ENCODE measurements around the gene MAMSTR. TPM values are rescaled to one million over a fixed set of nuclear protein-coding genes. Genes with fewer than 3 reads are reported as not detected.
A peak's percentile ranks its signal among the peaks of the same experiment; 100 is the strongest.

MAMSTR gene
- total RNA-seq, 1 donor from 2014 or later, result 1.4 TPM

GRCh38 chr19:48738557-48739403, 19.3 kb upstream of the MAMSTR start:
- peaks cover 11% of the 10 kb centered on the region for H3K4me1 Mint-ChIP-seq
- H3K27ac Mint-ChIP-seq, result peak overlapping the region; percentile 80
- peak; percentile 96 for DNase-seq
- H3K4me3 Mint-ChIP-seq, result peak overlapping the region; percentile 79
- H3K9me3 Mint-ChIP-seq, result no peaks in the 10 kb centered on the region
- no peaks in the 10 kb centered on the region for H3K36me3 Mint-ChIP-seq (ENCODE audit: low read depth)
- intact Hi-C loops (cut with micrococcal nuclease), result loop anchor here (1.0 to 2.0 kb wide), 3 partner anchors 24 to 92 kb away; partner anchors contain the start of gene CA11
- peaks cover 5% of the 10 kb centered on the region for H3K27me3 Mint-ChIP-seq

- Mint-ChIP-seq H3K27ac (peak overlapping the region; percentile 8), H3K36me3 (ENCODE audit: low read depth) (no peaks in the 10 kb centered on the region), H3K4me3 (no peak overlapping the region), H3K9me3 (no peaks in the 10 kb centered on the region), H3K4me1 (peaks cover 11% of the 10 kb centered on the region), H3K27me3 (peaks cover 2% of the 10 kb centered on the region)
- intact Hi-C loops (cut with micrococcal nuclease), result no loop called here
- DNase-seq, result peak; percentile 57
These were observed 18.0 kb upstream of the MAMSTR start for GRCh38 chr19:48737360-48737998.

GRCh38 chr19:48735031-48735615, 15.6 kb upstream of the MAMSTR start:
- no peak for DNase-seq
- peaks cover 3% of the 10 kb centered on the region for H3K36me3 Mint-ChIP-seq (ENCODE audit: low read depth)
- intact Hi-C loops (cut with micrococcal nuclease), result no loop called here
- H3K4me3 Mint-ChIP-seq, result no peak overlapping the region
- no peak overlapping the region for H3K27ac Mint-ChIP-seq
- H3K4me1 Mint-ChIP-seq, result peaks cover 5% of the 10 kb centered on the region
- peaks cover 7% of the 10 kb centered on the region for H3K27me3 Mint-ChIP-seq
- peaks cover 6% of the 10 kb centered on the region for H3K9me3 Mint-ChIP-seq

- no peak for DNase-seq
- no peak overlapping the region for H3K4me3 Mint-ChIP-seq
- H3K27ac Mint-ChIP-seq, result no peak overlapping the region
- H3K27me3 Mint-ChIP-seq, result peaks cover 4% of the 10 kb centered on the region
- intact Hi-C loops (cut with micrococcal nuclease), result no loop called here
- H3K9me3 Mint-ChIP-seq, result peaks cover 6% of the 10 kb centered on the region
- peaks cover 3% of the 10 kb centered on the region for H3K36me3 Mint-ChIP-seq (ENCODE audit: low read depth)
- H3K4me1 Mint-ChIP-seq, result peaks cover 5% of the 10 kb centered on the region
These were observed 15.1 kb upstream of the MAMSTR start for GRCh38 chr19:48734625-48735024.

GRCh38 chr19:48731452-48731851, 11.9 kb upstream of the MAMSTR start:
- Mint-ChIP-seq H3K27ac (no peak overlapping the region), H3K4me3 (no peak overlapping the region), H3K27me3 (peaks cover 4% of the 10 kb centered on the region), H3K36me3 (ENCODE audit: low read depth) (peaks cover 12% of the 10 kb centered on the region), H3K9me3 (peaks cover 17% of the 10 kb centered on the region), H3K4me1 (peaks cover 3% of the 10 kb centered on the region)
- DNase-seq, result no peak
- intact Hi-C loops (cut with micrococcal nuclease), result no loop called here

GRCh38 chr19:48728911-48729664, 9.6 kb upstream of the MAMSTR start:
- peaks cover 29% of the 10 kb centered on the region for H3K9me3 Mint-ChIP-seq
- H3K27me3 Mint-ChIP-seq, result peaks cover 4% of the 10 kb centered on the region
- peak; percentile 54 for DNase-seq
- H3K36me3 Mint-ChIP-seq (ENCODE audit: low read depth), result peaks cover 22% of the 10 kb centered on the region
- H3K4me3 Mint-ChIP-seq, result no peak overlapping the region
- intact Hi-C loops (cut with micrococcal nuclease), result no loop called here
- no peak overlapping the region for H3K27ac Mint-ChIP-seq
- H3K4me1 Mint-ChIP-seq, result peaks cover 14% of the 10 kb centered on the region

GRCh38 chr19:48726556-48726955, 7.0 kb upstream of the MAMSTR start:
- peak overlapping the region; percentile 69 for H3K27ac Mint-ChIP-seq
- H3K4me1 Mint-ChIP-seq, result peaks cover 14% of the 10 kb centered on the region
- H3K4me3 Mint-ChIP-seq, result peak overlapping the region; percentile 1
- intact Hi-C loops (cut with micrococcal nuclease), result no loop called here
- peak; percentile 75 for DNase-seq
- peaks cover 26% of the 10 kb centered on the region for H3K9me3 Mint-ChIP-seq
- peaks cover 3% of the 10 kb centered on the region for H3K27me3 Mint-ChIP-seq
- peaks cover 19% of the 10 kb centered on the region for H3K36me3 Mint-ChIP-seq (ENCODE audit: low read depth)

- H3K9me3 Mint-ChIP-seq, result peaks cover 23% of the 10 kb centered on the region
- H3K27me3 Mint-ChIP-seq, result no peaks in the 10 kb centered on the region
- peak; percentile 81 for DNase-seq
- H3K36me3 Mint-ChIP-seq (ENCODE audit: low read depth), result peaks cover 19% of the 10 kb centered on the region
- H3K4me3 Mint-ChIP-seq, result peak overlapping the region; percentile 31
- H3K27ac Mint-ChIP-seq, result peak overlapping the region; percentile 80
- intact Hi-C loops (cut with micrococcal nuclease), result no loop called here
- peaks cover 18% of the 10 kb centered on the region for H3K4me1 Mint-ChIP-seq
These were observed 5.5 kb upstream of the MAMSTR start for GRCh38 chr19:48724796-48725753.

- H3K36me3 Mint-ChIP-seq (ENCODE audit: low read depth), result peaks cover 15% of the 10 kb centered on the region
- DNase-seq, result no peak
- peak overlapping the region; percentile 21 for H3K4me3 Mint-ChIP-seq
- no peaks in the 10 kb centered on the region for H3K27me3 Mint-ChIP-seq
- H3K27ac Mint-ChIP-seq, result no peak overlapping the region
- H3K9me3 Mint-ChIP-seq, result peaks cover 18% of the 10 kb centered on the region
- peaks cover 18% of the 10 kb centered on the region for H3K4me1 Mint-ChIP-seq
- intact Hi-C loops (cut with micrococcal nuclease), result no loop called here
These were observed 2.7 kb upstream of the MAMSTR start for GRCh38 chr19:48722196-48722708.

GRCh38 chr19:48720613-48721296, 1.2 kb upstream of the MAMSTR start:
- peaks cover 12% of the 10 kb centered on the region for H3K4me1 Mint-ChIP-seq
- DNase-seq, result peak; percentile 98
- peaks cover 6% of the 10 kb centered on the region for H3K36me3 Mint-ChIP-seq (ENCODE audit: low read depth)
- H3K9me3 Mint-ChIP-seq, result peaks cover 8% of the 10 kb centered on the region
- H3K4me3 Mint-ChIP-seq, result peak overlapping the region; percentile 91
- intact Hi-C loops (cut with micrococcal nuclease), result loop anchor here (1.0 to 2.0 kb wide), 2 partner anchors 25 to 84 kb away; partner anchors contain the start of gene DBP
- no peaks in the 10 kb centered on the region for H3K27me3 Mint-ChIP-seq
- H3K27ac Mint-ChIP-seq, result peak overlapping the region; percentile 97

- Mint-ChIP-seq H3K9me3 (peaks cover 4% of the 10 kb centered on the region), H3K36me3 (ENCODE audit: low read depth) (peaks cover 3% of the 10 kb centered on the region), H3K27ac (peak overlapping the region; percentile 97), H3K4me1 (peaks cover 8% of the 10 kb centered on the region), H3K4me3 (peak overlapping the region; percentile 91), H3K27me3 (no peaks in the 10 kb centered on the region)
- intact Hi-C loops (cut with micrococcal nuclease), result loop anchor here (2.0 kb wide), 1 partner anchor 83 kb away; the partner anchor contains the start of gene DBP
- DNase-seq, result no peak
These were observed 707 bp upstream of the MAMSTR start for GRCh38 chr19:48720251-48720612.

GRCh38 chr19:48718711-48719231, 754 bp downstream of the MAMSTR start:
- Mint-ChIP-seq H3K27ac (no peak overlapping the region), H3K36me3 (ENCODE audit: low read depth) (no peaks in the 10 kb centered on the region), H3K9me3 (no peaks in the 10 kb centered on the region), H3K4me3 (no peak overlapping the region), H3K27me3 (no peaks in the 10 kb centered on the region), H3K4me1 (peaks cover 11% of the 10 kb centered on the region)
- no peak for DNase-seq
- intact Hi-C loops (cut with micrococcal nuclease), result loop anchor here (10.0 kb wide), 1 partner anchor 384 kb away; no protein-coding TSS in a partner anchor
